ENCODE results near the gene HERPUD1. TPM values are rescaled to one million over a fixed set of nuclear protein-coding genes. Genes with fewer than 3 reads are reported as not detected.
"Not testable (repeated sequence)": the region's sequence is repeated elsewhere in the genome, so short reads cannot be mapped to it uniquely, and the experiment has no call there.

Gene HERPUD1
- total and polyA plus RNA-seq, 12 donors, result 26.4 to 570 (median 209) TPM

DNA sequence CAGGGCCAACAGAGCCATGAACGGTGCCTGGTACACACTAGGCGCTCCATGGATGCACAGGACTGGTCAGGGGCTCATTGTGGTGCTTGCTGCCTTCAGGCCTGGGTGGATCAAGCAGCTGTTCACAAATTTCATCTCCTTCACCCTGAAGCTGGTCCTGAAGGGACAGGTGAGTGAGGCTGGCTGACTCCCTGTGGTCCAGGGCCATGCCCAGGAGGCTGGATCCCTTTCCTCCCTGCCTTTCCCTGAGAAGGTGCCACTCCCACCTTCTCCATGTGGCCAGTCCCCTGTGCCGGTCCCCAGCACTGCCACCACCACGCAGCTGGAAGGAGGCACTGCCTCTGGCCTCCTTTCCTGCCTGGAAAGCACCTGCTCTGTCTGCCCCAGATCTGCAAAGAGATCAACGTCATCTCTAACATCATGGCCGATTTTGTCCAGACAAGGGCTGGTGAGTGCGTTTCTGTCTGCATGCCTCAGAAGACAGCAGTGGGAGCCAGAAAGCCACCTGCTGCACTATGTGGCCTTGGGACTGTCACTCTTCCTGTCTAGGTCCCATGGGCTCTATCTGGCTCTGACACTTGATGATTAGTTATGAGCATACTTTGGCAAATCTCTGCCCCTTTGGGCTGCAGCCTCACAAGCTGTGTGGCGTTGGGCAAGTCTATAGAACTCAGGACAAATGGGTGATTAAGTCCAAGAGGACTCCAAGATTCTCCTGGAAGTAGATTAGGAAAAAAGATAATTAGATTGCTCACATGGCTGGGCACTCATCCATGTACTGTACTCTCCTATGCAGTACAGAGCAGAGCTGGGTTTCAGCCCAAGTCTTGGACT is 39.2 kb downstream of the HERPUD1 start:
- no peaks in the 10 kb centered on the region for H3K9me3 ChIP-seq (replicated peaks in 1 of 3)
- no peak overlapping the region for H3K4me3 ChIP-seq
- WGBS, 4 donors, result 56 to 67% (median 61%) methylated on average over 5 to 8 of the region's 8 CpGs
- H3K4me1 ChIP-seq (replicated peaks in 1 of 2), result no peaks in the 10 kb centered on the region
- no peak for TF ChIP-seq POLR2A (IDR thresholded peaks at IDR 0.05)
- TF ChIP-seq, protein P1, sequence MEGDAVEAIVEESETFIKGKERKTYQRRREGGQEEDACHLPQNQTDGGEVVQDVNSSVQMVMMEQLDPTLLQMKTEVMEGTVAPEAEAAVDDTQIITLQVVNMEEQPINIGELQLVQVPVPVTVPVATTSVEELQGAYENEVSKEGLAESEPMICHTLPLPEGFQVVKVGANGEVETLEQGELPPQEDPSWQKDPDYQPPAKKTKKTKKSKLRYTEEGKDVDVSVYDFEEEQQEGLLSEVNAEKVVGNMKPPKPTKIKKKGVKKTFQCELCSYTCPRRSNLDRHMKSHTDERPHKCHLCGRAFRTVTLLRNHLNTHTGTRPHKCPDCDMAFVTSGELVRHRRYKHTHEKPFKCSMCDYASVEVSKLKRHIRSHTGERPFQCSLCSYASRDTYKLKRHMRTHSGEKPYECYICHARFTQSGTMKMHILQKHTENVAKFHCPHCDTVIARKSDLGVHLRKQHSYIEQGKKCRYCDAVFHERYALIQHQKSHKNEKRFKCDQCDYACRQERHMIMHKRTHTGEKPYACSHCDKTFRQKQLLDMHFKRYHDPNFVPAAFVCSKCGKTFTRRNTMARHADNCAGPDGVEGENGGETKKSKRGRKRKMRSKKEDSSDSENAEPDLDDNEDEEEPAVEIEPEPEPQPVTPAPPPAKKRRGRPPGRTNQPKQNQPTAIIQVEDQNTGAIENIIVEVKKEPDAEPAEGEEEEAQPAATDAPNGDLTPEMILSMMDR (IDR thresholded peaks at IDR 0.05), result no peak
- H3K36me3 ChIP-seq (replicated peaks in 1 of 2), result no peaks in the 10 kb centered on the region
- no peaks in the 10 kb centered on the region for H3K27me3 ChIP-seq
- peak in 2 of 7 donors; percentile 46 to 47 for DNase-seq
- intact Hi-C loops (cut with DNase I), result no loop called here
- no peak overlapping the region for H3K27ac ChIP-seq

DNA sequence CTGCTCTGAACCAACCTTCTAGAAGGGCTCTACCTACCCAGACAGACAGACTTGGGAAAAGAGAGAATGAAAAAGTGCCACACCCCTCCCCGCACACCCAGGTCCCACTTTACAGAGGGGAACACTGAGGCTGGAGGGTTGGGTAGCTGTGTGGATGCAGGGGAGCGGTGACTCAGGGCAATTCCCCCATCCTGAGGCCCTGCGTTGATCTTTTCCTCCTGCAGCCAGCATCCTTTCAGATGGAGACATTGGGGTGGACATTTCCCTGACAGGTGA is 39.8 kb downstream of the HERPUD1 start:
- DNase-seq, result no peak
- TF ChIP-seq, protein P1 (IDR thresholded peaks at IDR 0.05), result no peak
- no peak for TF ChIP-seq POLR2A (IDR thresholded peaks at IDR 0.05)
- H3K4me3 ChIP-seq, result no peak overlapping the region
- no peaks in the 10 kb centered on the region for H3K4me1 ChIP-seq (replicated peaks in 1 of 2)
- WGBS, 4 donors, result 93 to 98% (median 96%) methylated on average over 3 of the region's 3 CpGs
- no peak overlapping the region for H3K27ac ChIP-seq
- no peaks in the 10 kb centered on the region for H3K36me3 ChIP-seq (replicated peaks in 1 of 2)
- no peaks in the 10 kb centered on the region for H3K27me3 ChIP-seq
- no peaks in the 10 kb centered on the region for H3K9me3 ChIP-seq (replicated peaks in 1 of 3)
- intact Hi-C loops (cut with DNase I), result no loop called here

DNA sequence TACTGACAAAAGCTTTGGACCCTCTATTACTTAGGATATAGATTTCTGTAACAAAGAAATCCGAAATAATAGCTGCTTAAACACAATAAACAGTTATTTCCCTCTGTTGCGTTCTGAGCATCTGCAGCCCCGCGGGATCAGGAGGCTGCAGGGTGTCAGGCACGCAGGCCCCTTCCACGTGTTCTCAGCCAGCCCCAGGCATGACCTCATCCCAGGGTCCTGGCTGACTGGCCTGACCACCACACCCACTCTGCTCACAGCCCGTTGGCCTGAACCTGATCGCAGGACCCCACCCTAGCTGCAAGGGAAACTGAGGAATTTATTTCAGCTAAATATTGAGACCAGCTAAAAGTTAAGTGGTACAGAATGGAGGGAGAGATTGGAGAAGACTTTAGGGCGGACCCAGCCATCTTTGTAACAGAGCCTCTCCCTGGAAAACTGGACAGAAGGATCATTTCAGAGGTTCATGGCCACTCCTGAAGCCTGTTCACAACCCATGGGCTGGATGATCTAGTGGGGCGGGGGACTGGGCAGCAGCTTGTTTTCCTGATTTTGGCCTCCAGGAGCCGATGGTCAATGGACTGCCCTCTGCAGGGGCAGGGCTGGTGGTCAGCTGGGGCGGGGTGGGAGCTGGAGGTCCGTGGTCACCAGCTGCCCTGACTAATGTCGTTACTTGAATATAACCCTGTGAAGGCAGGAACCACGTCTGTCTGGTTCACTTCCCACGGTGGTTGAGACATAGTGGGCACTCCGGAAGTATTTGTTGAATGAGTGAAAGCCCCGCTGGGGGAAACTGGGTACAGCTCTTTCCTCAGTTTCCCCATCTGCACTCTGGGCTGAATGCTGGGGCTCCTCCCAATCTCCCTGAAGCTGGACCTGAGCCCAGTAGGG is 40.7 kb downstream of the HERPUD1 start:
- Histone ChIP-seq H3K27me3 (no peaks in the 10 kb centered on the region), H3K9me3 (replicated peaks in 1 of 3) (no peaks in the 10 kb centered on the region), H3K4me1 (replicated peaks in 1 of 2) (no peaks in the 10 kb centered on the region), H3K36me3 (replicated peaks in 1 of 2) (no peaks in the 10 kb centered on the region), H3K27ac (no peak overlapping the region), H3K4me3 (no peak overlapping the region)
- DNase-seq, result no peak
- TF ChIP-seq POLR2A (IDR thresholded peaks at IDR 0.05), result no peak
- TF ChIP-seq, protein P1 (IDR thresholded peaks at IDR 0.05), result no peak
- intact Hi-C loops (cut with DNase I), result no loop called here
- WGBS, 4 donors, result 74 to 83% (median 80%) methylated on average over 15 to 18 of the region's 18 CpGs

DNA sequence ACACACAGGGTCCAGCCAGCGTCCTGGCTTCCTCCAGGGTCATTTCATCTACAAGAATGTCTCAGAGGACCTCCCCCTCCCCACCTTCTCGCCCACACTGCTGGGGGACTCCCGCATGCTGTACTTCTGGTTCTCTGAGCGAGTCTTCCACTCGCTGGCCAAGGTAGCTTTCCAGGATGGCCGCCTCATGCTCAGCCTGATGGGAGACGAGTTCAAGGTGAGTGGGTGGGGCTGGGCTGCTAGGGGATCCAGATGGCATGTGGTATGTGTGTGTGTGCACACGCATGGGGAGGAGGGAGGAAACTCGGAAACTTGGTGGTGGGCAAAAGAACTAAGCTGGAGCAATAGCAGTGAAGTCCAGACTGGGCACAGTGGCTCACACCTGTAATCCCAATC is 41.4 kb downstream of the HERPUD1 start:
- TF ChIP-seq, protein P1 (IDR thresholded peaks at IDR 0.05), result no peak
- no peak for TF ChIP-seq POLR2A (IDR thresholded peaks at IDR 0.05)
- H3K27ac ChIP-seq, result no peak overlapping the region
- H3K27me3 ChIP-seq, result no peaks in the 10 kb centered on the region
- intact Hi-C loops (cut with DNase I), result no loop called here
- 64 to 77% (median 71%) methylated on average over 9 of the region's 9 CpGs for WGBS, 4 donors
- H3K4me1 ChIP-seq (replicated peaks in 1 of 2), result no peaks in the 10 kb centered on the region
- no peaks in the 10 kb centered on the region for H3K36me3 ChIP-seq (replicated peaks in 1 of 2)
- no peak overlapping the region for H3K4me3 ChIP-seq
- peak in 1 of 7 donors; percentile 47 for DNase-seq
- no peaks in the 10 kb centered on the region for H3K9me3 ChIP-seq (replicated peaks in 1 of 3)

DNA sequence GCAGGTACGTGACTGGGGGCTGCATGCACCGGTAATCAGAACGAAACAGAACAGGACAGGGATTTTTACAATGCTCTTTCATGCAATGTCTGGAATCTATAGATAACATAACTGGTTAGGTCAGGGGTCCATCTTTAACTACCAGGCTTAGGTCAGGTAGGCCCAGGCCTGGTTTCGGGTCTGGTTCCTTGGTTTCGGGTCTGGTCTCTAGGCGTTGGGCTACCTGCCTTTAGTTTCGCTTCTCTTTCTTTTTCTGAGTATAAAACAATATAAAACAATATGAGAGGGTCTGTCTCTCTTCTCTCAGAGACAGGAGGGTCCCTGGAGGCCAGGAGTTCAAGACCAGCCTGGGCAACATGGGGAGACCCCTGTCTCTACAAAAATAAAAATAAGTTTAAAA is 42.0 kb downstream of the HERPUD1 start:
- H3K9me3 ChIP-seq (replicated peaks in 1 of 3); H3K4me3 ChIP-seq; DNase-seq; H3K36me3 ChIP-seq (replicated peaks in 1 of 2); intact Hi-C loops (cut with DNase I); H3K27me3 ChIP-seq; H3K4me1 ChIP-seq (replicated peaks in 1 of 2); H3K27ac ChIP-seq: not testable (repeated sequence)
- 81 to 93% (median 84%) methylated on average over 6 to 7 of the region's 7 CpGs for WGBS, 4 donors

Measured in adrenal gland (tissue), 12 donors.